HG03378 (cell line): ENCODE data around the gene B9D1.

Experiments used
- ATAC-seq: cut with Tn5 transposase; IDR thresholded peaks from one replicate; pipeline ENCODE4 v1.9.1; 2021; ENCODE audit warnings: mild to moderate bottlenecking, moderate library complexity; ENCODE audit not compliant: unreplicated experiment

The B9D1 gene

GRCh38 chr17:19362277-19363113 lies at the start of gene B9D1:
TSS of gene B9D1 (minus strand) at chr17:19362723. CDS start at chr17:19362569, 154 bp downstream.
- peak; percentile 83 for ATAC-seq

- no peak for ATAC-seq
Observed at GRCh38 chr17:19411631-19412030, 49.1 kb upstream of the B9D1 start.

GRCh38 chr17:19410875-19411620 lies 48.5 kb upstream of the B9D1 start, which contains the start of gene RNF112:
TSS of gene RNF112 (plus strand) at chr17:19411232. CDS start at chr17:19411409, 177 bp downstream.
- ATAC-seq, result no peak

- ATAC-seq, result no peak
Observed at GRCh38 chr17:19410091-19410490, 47.6 kb upstream of the B9D1 start.

GRCh38 chr17:19409509-19409908 lies 47.0 kb upstream of the B9D1 start:
- ATAC-seq, result no peak

- no peak for ATAC-seq
Observed at GRCh38 chr17:19409066-19409465, 46.5 kb upstream of the B9D1 start.

GRCh38 chr17:19408346-19408710 lies 45.8 kb upstream of the B9D1 start:
- ATAC-seq, result no peak

GRCh38 chr17:19407601-19408345 lies 45.2 kb upstream of the B9D1 start:
- no peak for ATAC-seq

GRCh38 chr17:19405114-19405513 lies 42.6 kb upstream of the B9D1 start:
- ATAC-seq, result no peak

- ATAC-seq, result no peak
Observed at GRCh38 chr17:19404264-19404663, 41.7 kb upstream of the B9D1 start.

GRCh38 chr17:19403021-19403420 lies 40.5 kb upstream of the B9D1 start:
- no peak for ATAC-seq

GRCh38 chr17:19402171-19402570 lies 39.6 kb upstream of the B9D1 start:
- ATAC-seq, result no peak

- no peak for ATAC-seq
Observed at GRCh38 chr17:19401321-19402010, 38.9 kb upstream of the B9D1 start.

GRCh38 chr17:19399750-19400450 lies 37.4 kb upstream of the B9D1 start:
- ATAC-seq, result no peak

- ATAC-seq, result no peak
Observed at GRCh38 chr17:19398301-19399181, 36.0 kb upstream of the B9D1 start.

GRCh38 chr17:19397556-19398041 lies 35.1 kb upstream of the B9D1 start:
- ATAC-seq, result no peak

GRCh38 chr17:19392303-19392702 lies 29.8 kb upstream of the B9D1 start:
- ATAC-seq, result no peak

GRCh38 chr17:19391432-19391831 lies 28.9 kb upstream of the B9D1 start:
- no peak for ATAC-seq

- no peak for ATAC-seq
Observed at GRCh38 chr17:19390951-19391350, 28.4 kb upstream of the B9D1 start.
